ENCODE data around the gene NBPF10. TPM values are rescaled to one million over a fixed set of nuclear protein-coding genes. Genes with fewer than 3 reads are reported as not detected.
"Not testable (repeated sequence)": the region's sequence is repeated elsewhere in the genome, so short reads cannot be mapped to it uniquely, and the experiment has no call there.

The NBPF10 gene
- polyA plus RNA-seq (ENCODE audit: insufficient read length in 4 of 4) = 1 to 10 TPM; 1.7 to 4.4 (median 3.0) TPM

- not testable (repeated sequence) for DNase-seq (ENCODE audit: low read depth in 4 of 4, low spot score in 2 of 4)
Observed at GRCh38 chr1:146144465-146144864, at the start of gene NBPF10. Gene NBPF10 (minus strand): TSS chr1:146144804. CDS start chr1:146144769, 35 bp downstream.

GRCh38 chr1:146174531-146174930, 29.9 kb upstream of the NBPF10 start:
- DNase-seq (ENCODE audit: low read depth in 4 of 4, low spot score in 2 of 4) = not testable (repeated sequence)

GRCh38 chr1:146167740-146168139, 23.1 kb upstream of the NBPF10 start:
- DNase-seq (ENCODE audit: low read depth in 4 of 4, low spot score in 2 of 4) = not testable (repeated sequence)

- DNase-seq (ENCODE audit: low read depth in 4 of 4, low spot score in 2 of 4) = not testable (repeated sequence)
Observed at GRCh38 chr1:146167273-146167672, 22.7 kb upstream of the NBPF10 start.

Other genes with a start within 250 kb of the NBPF10 start
- gene ITGA10, start 234.8 kb downstream of the NBPF10 start, polyA plus RNA-seq (ENCODE audit: insufficient read length in 4 of 4) = 1 to 10 TPM in 2 of 4 donors, under 1 TPM in 2; 0.51 to 1.9 (median 1.3) TPM
- 10 to 100 TPM; 49.6 to 65.3 (median 57.8) TPM for gene PEX11B, start 226.1 kb downstream of the NBPF10 start, polyA plus RNA-seq (ENCODE audit: insufficient read length in 4 of 4)
- 100 to 1,000 TPM; 183 to 214 (median 202) TPM for gene RBM8A, start 217.3 kb downstream of the NBPF10 start, polyA plus RNA-seq (ENCODE audit: insufficient read length in 4 of 4)
- 10 to 100 TPM; 23.9 to 28.0 (median 25.3) TPM for gene LIX1L, start 186.8 kb downstream of the NBPF10 start, polyA plus RNA-seq (ENCODE audit: insufficient read length in 4 of 4)
- under 1 TPM; 0.65 to 0.88 (median 0.72) TPM for gene ANKRD34A, start 180.2 kb downstream of the NBPF10 start, polyA plus RNA-seq (ENCODE audit: insufficient read length in 4 of 4)
- 10 to 100 TPM; 32.0 to 42.2 (median 33.9) TPM for gene POLR3GL, start 180.1 kb downstream of the NBPF10 start, polyA plus RNA-seq (ENCODE audit: insufficient read length in 4 of 4)
- 100 to 1,000 TPM; 387 to 577 (median 451) TPM for gene TXNIP, start 148.2 kb downstream of the NBPF10 start, polyA plus RNA-seq (ENCODE audit: insufficient read length in 4 of 4)
- under 1 TPM in 2 of 4 donors, not detected in 2; 0.19 to 0.88 TPM for gene HJV, start 123.1 kb downstream of the NBPF10 start, polyA plus RNA-seq (ENCODE audit: insufficient read length in 4 of 4)
- gene NOTCH2NLA, start 84.2 kb upstream of the NBPF10 start, polyA plus RNA-seq (ENCODE audit: insufficient read length in 4 of 4) = 10 to 100 TPM; 38.0 to 68.3 (median 50.1) TPM